Neuron (in vitro differentiated cells): ENCODE measurements around the gene PDCL2.
"Not testable (repeated sequence)": the region's sequence is repeated elsewhere in the genome, so short reads cannot be mapped to it uniquely, and the experiment has no call there.

Experiments
- H2AFZ ChIP-seq: one replicate; pipeline ENCODE4 v1.6.1; 2013; ENCODE audit warnings: low read depth, mild to moderate bottlenecking, inconsistent platforms, low read length, moderate library complexity
- H3K27me3 ChIP-seq: one replicate; pipeline ENCODE4 v1.6.1; 2013; ENCODE audit warnings: low read length; ENCODE audit not compliant: insufficient read depth
- H3K36me3 ChIP-seq: one replicate; pipeline ENCODE4 v1.6.1; 2013; ENCODE audit warnings: low read length; ENCODE audit not compliant: insufficient read depth
- H3K4me1 ChIP-seq: one replicate; pipeline ENCODE4 v1.6.1; 2013; ENCODE audit warnings: low read length; ENCODE audit not compliant: insufficient read depth
- H3K4me3 ChIP-seq: 2 replicates; pipeline ENCODE4 v1.5.1; 2013; ENCODE audit warnings: mild to moderate bottlenecking, low read length, moderate library complexity
- H3K9me3 ChIP-seq: one replicate; pipeline ENCODE4 v1.6.1; 2013; ENCODE audit warnings: low read length

The PDCL2 gene

GRCh38 chr4:55592014-55592413 is at the start of gene PDCL2:
Gene PDCL2, minus strand, starts transcription at chr4:55592245. Its CDS starts 136 bp downstream, at chr4:55592109.
- Histone ChIP-seq H3K4me1 (no peaks in the 10 kb centered on the region), H3K4me3 (no peak within 1 kb of the TSS), H3K27me3 (no peaks in the 10 kb centered on the region), H2AFZ (no peak within 1 kb of the TSS), H3K9me3 (no peaks in the 10 kb centered on the region), H3K36me3 (no peaks in the 10 kb centered on the region)

DNA sequence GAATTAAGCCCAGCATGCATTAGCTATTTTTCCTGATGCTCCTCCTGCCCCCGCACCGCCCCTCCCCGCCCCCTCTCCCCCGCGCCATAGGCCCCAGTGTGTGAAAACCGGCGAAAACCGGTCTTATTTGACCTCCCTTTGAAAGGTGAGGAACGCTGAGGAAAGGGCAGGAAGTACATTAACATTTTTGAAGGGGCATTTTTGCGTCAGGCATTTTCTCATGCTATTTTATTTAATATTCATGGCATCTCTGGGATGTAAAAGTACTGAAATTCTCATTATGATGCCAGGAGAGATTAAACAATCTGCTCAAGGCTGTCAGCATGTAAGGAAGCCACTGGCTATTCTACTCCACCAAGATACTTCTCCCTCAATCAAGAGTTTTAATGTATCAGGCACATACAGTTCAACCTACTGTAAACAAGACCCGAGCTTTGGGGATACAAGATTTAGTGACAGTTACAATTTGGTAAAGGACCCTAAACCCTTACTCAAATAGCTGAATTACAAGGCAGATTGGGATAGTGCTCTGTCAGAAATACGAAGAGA is 45.3 kb upstream of the PDCL2 start:
- Histone ChIP-seq H3K9me3 (no peaks in the 10 kb centered on the region), H3K27me3 (no peaks in the 10 kb centered on the region), H2AFZ (peak overlapping the region; percentile 38), H3K4me1 (peaks cover 31% of the 10 kb centered on the region), H3K36me3 (no peaks in the 10 kb centered on the region), H3K4me3 (peak overlapping the region; percentile 69)

GRCh38 chr4:55636656-55636999 is 44.6 kb upstream of the PDCL2 start:
- no peaks in the 10 kb centered on the region for H3K9me3 ChIP-seq
- H3K36me3 ChIP-seq, result no peaks in the 10 kb centered on the region
- H3K4me1 ChIP-seq, result peaks cover 31% of the 10 kb centered on the region
- no peaks in the 10 kb centered on the region for H3K27me3 ChIP-seq
- H3K4me3 ChIP-seq, result peak overlapping the region; percentile 69
- peak overlapping the region; percentile 4 for H2AFZ ChIP-seq

GRCh38 chr4:55635741-55636655 is 44.0 kb upstream of the PDCL2 start, which contains the start of gene NMU:
Gene NMU, minus strand, starts transcription at chr4:55636298. Its CDS starts 106 bp downstream, at chr4:55636192.
- Histone ChIP-seq H3K27me3 (no peaks in the 10 kb centered on the region), H3K4me1 (peaks cover 31% of the 10 kb centered on the region)

DNA sequence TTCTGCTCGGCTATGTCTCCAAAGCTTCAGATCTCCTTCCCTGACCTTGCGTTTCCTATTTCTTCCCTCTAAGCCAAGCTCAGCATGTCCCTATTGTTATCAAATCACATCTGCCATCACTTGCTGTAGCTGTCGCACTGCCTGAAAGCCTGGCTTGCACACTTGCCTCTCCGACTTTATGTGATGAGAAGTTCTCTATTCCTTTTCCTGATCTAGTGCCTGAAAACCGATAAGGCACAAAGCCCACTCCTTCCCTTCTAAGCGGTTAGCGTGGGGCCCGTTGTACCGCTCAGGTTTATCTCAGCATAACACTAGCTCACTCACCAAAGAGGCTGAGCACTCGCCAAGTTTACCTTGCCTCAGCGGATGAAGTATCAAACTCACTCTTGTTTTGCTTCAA is 43.2 kb upstream of the PDCL2 start:
- Histone ChIP-seq H3K36me3 (peaks cover under 1% of the 10 kb centered on the region), H3K27me3 (no peaks in the 10 kb centered on the region), H3K4me3 (peak overlapping the region; percentile 69), H2AFZ (peak overlapping the region; percentile 4), H3K4me1 (peaks cover 31% of the 10 kb centered on the region), H3K9me3 (no peaks in the 10 kb centered on the region)

More at GRCh38 chr4:55635741-55636655, 44.0 kb upstream of the PDCL2 start, which contains the start of gene NMU:
- Histone ChIP-seq H3K36me3 (no peaks in the 10 kb centered on the region), H2AFZ (peak within 1 kb of the TSS; percentile 4), H3K4me3 (peak within 1 kb of the TSS; percentile 69), H3K9me3 (no peaks in the 10 kb centered on the region)

- H2AFZ ChIP-seq, result peak overlapping the region; percentile 4
- H3K36me3 ChIP-seq, result peaks cover 2% of the 10 kb centered on the region
- H3K27me3 ChIP-seq, result no peaks in the 10 kb centered on the region
- H3K4me3 ChIP-seq, result peak overlapping the region; percentile 69
- H3K9me3 ChIP-seq, result no peaks in the 10 kb centered on the region
- H3K4me1 ChIP-seq, result peaks cover 31% of the 10 kb centered on the region
These were observed 42.5 kb upstream of the PDCL2 start for GRCh38 chr4:55634417-55635128.

DNA sequence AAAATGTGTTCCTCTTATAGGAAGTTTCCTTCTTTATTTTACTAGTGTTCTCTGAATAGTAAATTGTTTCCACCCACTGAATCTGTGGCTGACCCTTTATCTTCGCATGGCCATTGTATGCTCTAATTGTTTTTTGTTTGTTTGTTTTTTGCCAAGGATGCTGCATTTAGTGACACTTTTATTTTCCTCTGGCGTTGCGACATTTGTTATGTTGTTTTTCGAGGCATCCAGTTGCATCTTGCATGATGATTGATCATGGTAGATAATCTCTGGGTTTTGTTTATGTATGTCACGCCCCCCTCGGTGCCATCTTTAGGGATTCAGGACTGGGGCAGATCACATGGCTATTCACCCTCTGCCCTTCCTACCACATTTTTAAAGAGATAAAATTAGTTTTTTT is 41.9 kb upstream of the PDCL2 start:
- Histone ChIP-seq H3K36me3 (peaks cover 7% of the 10 kb centered on the region), H3K4me1 (peaks cover 31% of the 10 kb centered on the region), H2AFZ (no peak overlapping the region), H3K9me3 (no peaks in the 10 kb centered on the region), H3K27me3 (no peaks in the 10 kb centered on the region), H3K4me3 (peak overlapping the region; percentile 69)

DNA sequence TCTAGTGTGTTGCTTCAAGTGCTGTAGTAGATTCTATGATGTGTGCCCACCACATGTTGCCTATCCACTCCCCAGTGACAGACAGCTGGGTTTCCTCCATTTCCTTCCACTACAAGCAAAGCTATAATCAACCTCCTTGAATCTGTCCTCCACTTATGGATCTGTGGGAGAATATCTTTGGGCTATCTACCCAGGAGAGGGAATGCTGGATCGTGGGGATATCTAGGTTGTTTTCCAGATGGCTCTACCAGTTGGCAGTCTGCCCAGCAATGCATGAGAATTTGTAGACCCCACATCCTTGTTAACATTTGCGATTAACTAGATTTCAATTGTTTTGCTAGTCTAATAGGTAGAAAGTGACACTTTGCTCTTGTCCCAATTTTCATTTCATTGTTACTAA is 33.8 kb upstream of the PDCL2 start:
- Histone ChIP-seq H3K36me3 (peaks cover 29% of the 10 kb centered on the region), H2AFZ (no peak overlapping the region), H3K4me1 (no peaks in the 10 kb centered on the region), H3K27me3 (no peaks in the 10 kb centered on the region), H3K9me3 (peaks cover 2% of the 10 kb centered on the region), H3K4me3 (no peak overlapping the region)

GRCh38 chr4:55624063-55624462 is 32.0 kb upstream of the PDCL2 start:
- H3K27me3 ChIP-seq, H2AFZ ChIP-seq, H3K4me1 ChIP-seq, H3K9me3 ChIP-seq, H3K4me3 ChIP-seq: not testable (repeated sequence)
- peaks cover 23% of the 10 kb centered on the region for H3K36me3 ChIP-seq

GRCh38 chr4:55618546-55619143 is 26.6 kb upstream of the PDCL2 start:
- Histone ChIP-seq H2AFZ (no peak overlapping the region), H3K4me1 (no peaks in the 10 kb centered on the region), H3K36me3 (no peaks in the 10 kb centered on the region), H3K9me3 (no peaks in the 10 kb centered on the region), H3K27me3 (no peaks in the 10 kb centered on the region), H3K4me3 (no peak overlapping the region)

DNA sequence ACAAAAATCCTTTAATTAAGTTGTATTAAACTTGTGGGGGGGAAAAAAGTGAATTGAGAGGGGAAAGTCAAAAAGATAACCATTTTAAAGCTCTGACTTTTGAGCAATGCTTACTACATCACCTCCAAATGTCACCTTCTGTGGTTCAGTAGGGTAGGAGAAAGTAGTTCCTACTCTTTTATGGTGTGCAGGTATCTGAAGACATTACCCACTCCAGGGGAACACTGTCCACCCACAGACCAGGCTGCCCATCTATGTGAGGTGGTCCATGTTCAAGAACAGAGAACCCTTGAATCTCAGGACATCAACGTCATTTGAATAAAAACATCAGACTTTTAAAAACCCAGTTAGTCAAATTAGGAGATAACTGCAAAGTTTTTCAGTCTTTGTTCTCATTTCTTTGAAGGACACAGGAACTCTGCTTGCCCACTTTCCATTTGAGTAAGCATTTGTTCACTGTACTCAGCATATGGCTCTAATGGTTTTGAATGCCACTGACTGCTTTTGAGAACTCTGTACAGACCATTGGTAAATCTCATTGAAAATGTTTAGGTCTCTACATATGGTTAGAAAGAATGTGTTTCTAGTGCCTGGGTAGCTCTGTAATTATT is 25.6 kb upstream of the PDCL2 start:
- Histone ChIP-seq H2AFZ (no peak overlapping the region), H3K27me3 (no peaks in the 10 kb centered on the region), H3K36me3 (peaks cover 2% of the 10 kb centered on the region), H3K4me3 (no peak overlapping the region), H3K4me1 (no peaks in the 10 kb centered on the region), H3K9me3 (no peaks in the 10 kb centered on the region)

- Histone ChIP-seq H3K27me3 (no peaks in the 10 kb centered on the region), H3K4me1 (peaks cover 2% of the 10 kb centered on the region), H2AFZ (no peak overlapping the region), H3K36me3 (peaks cover 9% of the 10 kb centered on the region), H3K9me3 (no peaks in the 10 kb centered on the region), H3K4me3 (no peak overlapping the region)
These were observed 23.0 kb upstream of the PDCL2 start for GRCh38 chr4:55615008-55615407.
